Transverse colon (tissue), 4 donors: ENCODE results near the gene SUGCT.

Experiments
- CTCF ChIP-seq, 5 experiments: fragments of 200-600 bp in 3 of 5; fragments of 450-650 bp in 2 of 5; sonication (generic) in 3 of 5; IDR thresholded peaks; 1 replicate in 2 of 5; 2 replicates in 3 of 5; pipeline ENCODE4 v1.5.1; 2016 to 2017; ENCODE audit warnings: antibody characterized with exemption in 5 of 5, inconsistent platforms in 3 of 5, mild to moderate bottlenecking in 2 of 5, moderate library complexity in 1 of 5
- POLR2AphosphoS5 ChIP-seq, 3 donors: sonication (generic); formaldehyde crosslinking; IDR thresholded peaks; one replicate each; pipeline ENCODE4 v1.6.1; 2016; ENCODE audit warnings: antibody characterized with exemption in 3 of 3

DNA sequence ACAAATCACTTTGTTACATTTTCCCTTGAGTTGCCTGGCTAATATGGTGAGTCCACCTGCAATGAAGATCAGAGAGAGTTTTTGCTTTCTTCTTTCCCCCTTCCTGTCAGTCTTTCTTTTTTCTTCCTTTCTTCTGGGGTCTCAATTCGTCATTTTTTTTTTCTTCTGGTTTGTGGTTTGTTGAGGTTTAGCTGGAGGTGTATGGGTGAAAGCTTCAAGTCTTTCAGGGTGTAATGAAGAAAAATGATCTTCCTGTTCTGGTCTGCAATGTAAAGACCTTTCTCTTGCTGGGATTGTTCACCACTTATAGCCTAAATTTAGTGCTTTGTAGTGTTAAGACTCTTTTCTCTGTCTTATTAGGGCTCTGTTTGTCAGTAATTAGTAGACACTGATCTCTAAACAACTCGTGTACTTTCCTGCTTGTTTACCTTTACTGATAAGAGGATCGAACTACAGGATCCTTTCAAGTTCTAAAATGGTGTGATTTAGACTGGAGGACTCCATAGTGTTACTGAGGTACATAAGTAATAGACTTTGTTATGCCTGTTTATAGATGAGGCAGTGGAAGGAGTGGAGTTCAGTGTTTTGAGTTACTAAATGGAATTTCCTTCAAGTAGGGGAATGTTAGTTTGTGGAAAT, 129.1 kb downstream of the SUGCT start:
- no peak for TF ChIP-seq CTCF (IDR thresholded peaks at IDR 0.05)
- TF ChIP-seq POLR2AphosphoS5 (IDR thresholded peaks at IDR 0.05): no peak
